ENCODE results near the gene CDH23. TPM values are rescaled to one million over a fixed set of nuclear protein-coding genes. Genes with fewer than 3 reads are reported as not detected.

The CDH23 gene
- total and polyA plus RNA-seq, 10 of the 15 experiments (the other 5 are each of a cell fraction or from before 2014, with no cell fraction given) = 0.09 to 0.40 (median 0.15) TPM; not detected in 1

- TF ChIP-seq POU2F2 (IDR thresholded peaks at IDR 0.05; ENCODE audit: borderline replicate concordance, low read depth, low read length) (no peak), MTA2 (IDR thresholded peaks at IDR 0.05; ENCODE audit: low read depth) (no peak), STAT1 (conservative IDR thresholded peaks at IDR 0.05) (no peak), HDAC2 (IDR thresholded peaks at IDR 0.05) (no peak), IKZF2 (IDR thresholded peaks at IDR 0.05) (no peak), SIX5 (IDR thresholded peaks at IDR 0.05; ENCODE audit: low read depth, low read length, severe bottlenecking) (no peak), EGR1 (IDR thresholded peaks at IDR 0.05; ENCODE audit: borderline replicate concordance in 1 of 2, low read depth in 2 of 2, low read length in 2 of 2) (no peak), NRF1 (conservative IDR thresholded peaks at IDR 0.05; ENCODE audit: low read depth, low read length) (no peak)
Measured at GRCh38 chr10:71465551-71466252, 69.0 kb downstream of the CDH23 start (continued).

- BruUV-seq (replicated peaks) = no TSS peak
- H3K4me2 ChIP-seq (ENCODE audit: control insufficient read depth, insufficient read depth) = no peak overlapping the region
- H3K4me3 ChIP-seq = no peak overlapping the region
- no peaks in the 10 kb centered on the region for H3K4me1 ChIP-seq (ENCODE audit: control insufficient read depth, insufficient read depth, low read length)
- H3K9ac ChIP-seq (ENCODE audit: control insufficient read depth, insufficient read depth, low read length) = no peak overlapping the region
- POLR2A ChIA-PET = no interaction called here
- intact Hi-C loops (cut with micrococcal nuclease; ENCODE audit: unreplicated experiment) = no loop called here
- DNase-seq (ENCODE audit: low read depth, low spot score) = no peak
- H3K27me3 ChIP-seq (replicated peaks in 1 of 2; ENCODE audit: control insufficient read depth in 2 of 2, insufficient read depth in 2 of 2, low read length in 1 of 2) = peaks cover 0 to 4% of the 10 kb centered on the region in 2 experiments; a peak in 3 of 4 replicates
- TF ChIP-seq GABPA (IDR thresholded peaks at IDR 0.05; ENCODE audit: low read depth) = no peak
- no peak for TF ChIP-seq STAT1 (conservative IDR thresholded peaks at IDR 0.05)
- TF ChIP-seq KDM1A (IDR thresholded peaks at IDR 0.05; ENCODE audit: borderline replicate concordance) = no peak
- no peak for TF ChIP-seq WRNIP1 (IDR thresholded peaks at IDR 0.05; ENCODE audit: borderline replicate concordance, low read depth, low read length)
- TF ChIP-seq ELK1 (IDR thresholded peaks at IDR 0.05; ENCODE audit: low read depth, low read length) = no peak
- TF ChIP-seq E4F1 (IDR thresholded peaks at IDR 0.05; ENCODE audit: borderline replicate concordance, partially characterized antibody) = no peak
- TF ChIP-seq RCOR1 (conservative IDR thresholded peaks at IDR 0.05; ENCODE audit: low read depth, low read length) = no peak
- TF ChIP-seq SP1 (IDR thresholded peaks at IDR 0.05; ENCODE audit: low read depth, low read length) = no peak
- no peak for TF ChIP-seq SMC3 (IDR thresholded peaks at IDR 0.05; ENCODE audit: borderline replicate concordance, low read length)
- no peaks in the 10 kb centered on the region for H4K20me1 ChIP-seq (ENCODE audit: control insufficient read depth, insufficient read depth)
- SMC1A ChIA-PET (ENCODE audit: uncharacterized antibody, unreplicated experiment) = no interaction called here
- no peaks in the 10 kb centered on the region for H3K79me2 ChIP-seq (ENCODE audit: control insufficient read depth, insufficient read depth, low read length)
- CTCF ChIA-PET = no interaction called here
- WGBS (ENCODE audit: insufficient coverage, insufficient replicate concordance, low lambda C conversion rate, missing lambda C conversion rate) = 22% methylated on average over 6 of the region's 6 CpGs
- H2AFZ ChIP-seq (ENCODE audit: control insufficient read depth, low read depth, low read length) = no peak overlapping the region
- in situ Hi-C loops (cut with MboI) = no loop called here
- H3K27ac ChIP-seq (ENCODE audit: control insufficient read depth, insufficient read depth) = no peak overlapping the region
- H3K9me3 ChIP-seq (replicated peaks; ENCODE audit: control insufficient read depth, insufficient read depth, low read length) = no peaks in the 10 kb centered on the region
- ATAC-seq = no peak
- FAIRE-seq = no peak
- RAD21 ChIA-PET (ENCODE audit: unreplicated experiment) = no interaction called here
- no peaks in the 10 kb centered on the region for H3K36me3 ChIP-seq (ENCODE audit: control insufficient read depth in 2 of 2, insufficient read depth in 2 of 2, low read length in 1 of 2)
Measured at GRCh38 chr10:71466330-71466729, 69.6 kb downstream of the CDH23 start.

Data from GM12878 (cell line).